HepG2 (cell line): ENCODE measurements around the gene AGXT. TPM values are rescaled to one million over a fixed set of nuclear protein-coding genes. Genes with fewer than 3 reads are reported as not detected.

Source experiments
- AGO1 ChIP-seq: fragments of 200-400 bp; formaldehyde crosslinking; IDR thresholded peaks from 2 replicates; pipeline ENCODE4 v1.6.1; 2017; ENCODE audit warnings: mild to moderate bottlenecking, low read depth, low read length, moderate library complexity; ENCODE audit not compliant: poor library complexity, severe bottlenecking
- KDM2A ChIP-seq: sonication (generic); formaldehyde crosslinking; IDR thresholded peaks from 2 replicates; pipeline ENCODE4 v1.4.0; 2020; ENCODE audit warnings: low read depth, missing genetic modification reagents, borderline replicate concordance
- NKX3-1 ChIP-seq: sonication (generic); formaldehyde crosslinking; IDR thresholded peaks from 2 replicates; pipeline ENCODE4 v1.5.0; 2020; ENCODE audit warnings: missing genetic modification reagents
- PAX8 ChIP-seq: sonication (generic); formaldehyde crosslinking; IDR thresholded peaks from 2 replicates; pipeline ENCODE4 v1.8.0; 2022; ENCODE audit warnings: mild to moderate bottlenecking, missing genetic modification reagents, borderline replicate concordance
- PREB ChIP-seq: sonication (generic); formaldehyde crosslinking; IDR thresholded peaks from 2 replicates; pipeline ENCODE4 v1.4.0; 2020; ENCODE audit warnings: missing genetic modification reagents
- RBM39 ChIP-seq: fragments of 200-400 bp; formaldehyde crosslinking; IDR thresholded peaks from one replicate; pipeline ENCODE4 v1.6.1; 2018; ENCODE audit warnings: antibody characterized with exemption, mild to moderate bottlenecking, low read depth, low read length; ENCODE audit not compliant: poor library complexity, severe bottlenecking
- SSRP1 ChIP-seq: IDR thresholded peaks from 2 replicates; pipeline ENCODE4 v1.6.1; 2016; ENCODE audit warnings: control low read depth
- USF2 ChIP-seq, 2 experiments: sonication (generic) in 1 of 2; formaldehyde crosslinking in 1 of 2; IDR thresholded peaks; 2 replicates each; pipeline versions ENCODE4 v1.5.1 to v1.6.1; 2011 to 2020; ENCODE audit warnings: borderline replicate concordance in 1 of 2, low read depth in 1 of 2, low read length in 1 of 2, mild to moderate bottlenecking in 1 of 2, missing genetic modification reagents in 1 of 2, moderate library complexity in 1 of 2
- ZBTB7A ChIP-seq: sonication (generic); formaldehyde crosslinking; IDR thresholded peaks from 2 replicates; pipeline ENCODE4 v1.8.0; 2022; ENCODE audit warnings: mild to moderate bottlenecking, missing genetic modification reagents
- ZEB1 ChIP-seq: IDR thresholded peaks from 2 replicates; pipeline ENCODE4 v1.6.1; 2012; ENCODE audit warnings: mild to moderate bottlenecking, low read depth, inconsistent platforms; ENCODE audit not compliant: insufficient replicate concordance
- ZFP62 ChIP-seq: sonication (generic); formaldehyde crosslinking; IDR thresholded peaks from 2 replicates; pipeline ENCODE4 v1.4.0; 2020; ENCODE audit warnings: missing genetic modification reagents
- ZMYM4 ChIP-seq: sonication (generic); formaldehyde crosslinking; IDR thresholded peaks from 2 replicates; pipeline ENCODE4 v1.8.1; 2023; ENCODE audit warnings: mild to moderate bottlenecking, missing genetic modification reagents
- ZNF136 ChIP-seq: sonication (generic); formaldehyde crosslinking; IDR thresholded peaks from 2 replicates; pipeline ENCODE4 v1.8.1; 2022; ENCODE audit warnings: low read depth, mild to moderate bottlenecking, moderate library complexity, missing genetic modification reagents
- ZNF263 ChIP-seq: sonication (generic); formaldehyde crosslinking; IDR thresholded peaks from 2 replicates; pipeline ENCODE4 v1.4.0; 2020; ENCODE audit warnings: missing genetic modification reagents
- ZNF468 ChIP-seq: sonication (generic); formaldehyde crosslinking; IDR thresholded peaks from 2 replicates; pipeline ENCODE4 v1.8.0; 2022; ENCODE audit warnings: mild to moderate bottlenecking, moderate library complexity, missing genetic modification reagents
- ZNF572 ChIP-seq: sonication (generic); formaldehyde crosslinking; IDR thresholded peaks from 2 replicates; pipeline ENCODE4 v1.5.1; 2020; ENCODE audit warnings: mild to moderate bottlenecking, missing genetic modification reagents
- ZNF589 ChIP-seq: sonication (generic); formaldehyde crosslinking; conservative IDR thresholded peaks from 2 replicates; pipeline ENCODE4 v1.8.0; 2022; ENCODE audit warnings: mild to moderate bottlenecking, moderate library complexity, missing genetic modification reagents
- ZNF713 ChIP-seq: sonication (generic); formaldehyde crosslinking; IDR thresholded peaks from 2 replicates; pipeline ENCODE4 v1.4.0; 2020; ENCODE audit warnings: mild to moderate bottlenecking, missing genetic modification reagents
- ZNF83 ChIP-seq: sonication (generic); formaldehyde crosslinking; IDR thresholded peaks from 2 replicates; pipeline ENCODE4 v1.4.0; 2020; ENCODE audit warnings: missing genetic modification reagents, mild to moderate bottlenecking, borderline replicate concordance
- polyA plus RNA-seq, 8 experiments: library from polyadenylated mRNA; depleted of rRNA in 3 of 8; stranded (reverse) in 7 of 8; unstranded in 1 of 8; fragments of >200 nt; fragmentation: Illumina TruSeq in 4 of 8; extraction: Trizol in 4 of 8; gene quantifications; 2 replicates each; pipeline versions ENCODE4 v1.2.1 to v1.2.3, GENCODE V29; 2011 to 2016; ENCODE audit warnings: low read depth in 4 of 8, missing spikeins in 1 of 8, mixed read lengths in 1 of 8; ENCODE audit not compliant: insufficient read depth in 1 of 8
- total RNA-seq, 5 experiments: library from RNA; depleted of rRNA; stranded (reverse); fragments of >200 nt; fragmentation: Illumina TruSeq; extraction: Trizol; gene quantifications; 2 replicates each; pipeline ENCODE4 v1.2.3, GENCODE V29; 2016; ENCODE audit warnings: low read depth in 1 of 5
- TF ChIP-seq, protein P1 (sequence below): sonication (generic); formaldehyde crosslinking; IDR thresholded peaks from 2 replicates; pipeline ENCODE4 v1.8.1; 2023; ENCODE audit warnings: mild to moderate bottlenecking, missing genetic modification reagents
- TF ChIP-seq, protein P2 (sequence below): sonication (generic); formaldehyde crosslinking; IDR thresholded peaks from 2 replicates; pipeline ENCODE4 v1.8.0; 2022; ENCODE audit warnings: mild to moderate bottlenecking, missing genetic modification reagents

AGXT gene
- total and polyA plus RNA-seq, 2 of the 13 experiments (the other 11 are each of a cell fraction or from before 2014, with no cell fraction given) = 41.9 to 96.1 TPM

DNA sequence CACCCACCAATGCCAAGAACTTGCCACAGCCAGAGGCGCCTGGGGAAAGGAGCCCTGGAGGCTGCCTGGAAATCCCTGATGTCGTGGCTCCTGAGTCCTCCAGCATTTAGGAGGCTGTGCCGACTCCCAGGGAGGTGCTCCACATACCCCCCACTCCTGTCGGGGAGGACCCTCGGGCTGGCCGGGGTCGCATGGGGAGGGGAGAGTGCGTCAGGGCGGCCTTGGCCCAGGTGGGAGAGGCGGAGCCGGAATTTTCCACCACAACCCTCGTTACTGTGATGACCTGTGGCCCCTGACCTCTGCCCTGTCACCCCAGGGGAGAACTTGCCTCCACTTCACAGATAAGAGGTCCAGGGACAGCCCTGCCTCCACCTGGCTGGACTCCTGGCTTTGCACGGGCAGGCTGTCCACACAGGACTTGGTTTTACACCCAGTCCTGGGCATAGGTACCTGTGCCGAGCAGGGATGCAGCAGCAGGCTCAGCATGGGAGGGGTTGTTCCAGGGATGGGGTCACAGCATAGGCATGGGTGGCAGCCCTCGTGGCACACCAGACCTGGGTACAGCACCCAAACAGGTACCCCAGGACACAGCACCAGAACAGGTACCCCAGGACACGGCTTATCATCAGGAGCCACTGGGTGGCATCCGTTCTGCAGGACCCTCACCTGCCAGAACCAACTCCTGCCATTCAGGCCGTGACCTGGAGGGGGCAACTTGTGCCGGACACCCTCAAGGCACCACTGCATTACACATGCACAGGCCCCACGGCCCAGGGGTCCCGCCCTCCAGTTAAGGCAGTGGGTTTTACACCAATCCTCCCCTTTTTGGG is 12.3 kb upstream of the AGXT start (continued):
- no peak for TF ChIP-seq USF2 (IDR thresholded peaks at IDR 0.05; ENCODE audit: low read depth, low read length)
- TF ChIP-seq USF2 (CRISPR knock-in tag; IDR thresholded peaks at IDR 0.05; ENCODE audit: borderline replicate concordance) = no peak
- no peak for TF ChIP-seq ZNF83
- TF ChIP-seq ZNF263 = peak; percentile 90
- peak; percentile 30; the same call in 1 of the 2 replicates for TF ChIP-seq ZNF572 (CRISPR knock-in tag)
- peak; percentile 79; the same call in 1 of the 2 replicates for TF ChIP-seq ZBTB7A (CRISPR knock-in tag)
- TF ChIP-seq, protein P1, sequence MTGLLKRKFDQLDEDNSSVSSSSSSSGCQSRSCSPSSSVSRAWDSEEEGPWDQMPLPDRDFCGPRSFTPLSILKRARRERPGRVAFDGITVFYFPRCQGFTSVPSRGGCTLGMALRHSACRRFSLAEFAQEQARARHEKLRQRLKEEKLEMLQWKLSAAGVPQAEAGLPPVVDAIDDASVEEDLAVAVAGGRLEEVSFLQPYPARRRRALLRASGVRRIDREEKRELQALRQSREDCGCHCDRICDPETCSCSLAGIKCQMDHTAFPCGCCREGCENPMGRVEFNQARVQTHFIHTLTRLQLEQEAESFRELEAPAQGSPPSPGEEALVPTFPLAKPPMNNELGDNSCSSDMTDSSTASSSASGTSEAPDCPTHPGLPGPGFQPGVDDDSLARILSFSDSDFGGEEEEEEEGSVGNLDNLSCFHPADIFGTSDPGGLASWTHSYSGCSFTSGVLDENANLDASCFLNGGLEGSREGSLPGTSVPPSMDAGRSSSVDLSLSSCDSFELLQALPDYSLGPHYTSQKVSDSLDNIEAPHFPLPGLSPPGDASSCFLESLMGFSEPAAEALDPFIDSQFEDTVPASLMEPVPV (CRISPR knock-in tag) = no peak
- TF ChIP-seq PREB (CRISPR knock-in tag) = no peak
- TF ChIP-seq ZNF468 (CRISPR knock-in tag) = 0 out of 2 replicates have a peak, but pooled peaks have one; percentile 92
- 0 out of 2 replicates have a peak, but pooled peaks have one; percentile 60 for TF ChIP-seq NKX3-1
- TF ChIP-seq ZEB1 = peak; percentile 19
- peak; percentile 66; the same call in 1 of the 2 replicates for TF ChIP-seq KDM2A (CRISPR knock-in tag)
- no peak; the same call in 1 of the 2 replicates for TF ChIP-seq SSRP1 (CRISPR knock-in tag)
- no peak for TF ChIP-seq ZNF136 (CRISPR knock-in tag)
- no peak for TF ChIP-seq ZNF713
- no peak for TF ChIP-seq AGO1
- TF ChIP-seq RBM39 = no peak
- peak; percentile 66; the same call in 1 of the 2 replicates for TF ChIP-seq ZNF589 (CRISPR knock-in tag)
- TF ChIP-seq, protein P2, sequence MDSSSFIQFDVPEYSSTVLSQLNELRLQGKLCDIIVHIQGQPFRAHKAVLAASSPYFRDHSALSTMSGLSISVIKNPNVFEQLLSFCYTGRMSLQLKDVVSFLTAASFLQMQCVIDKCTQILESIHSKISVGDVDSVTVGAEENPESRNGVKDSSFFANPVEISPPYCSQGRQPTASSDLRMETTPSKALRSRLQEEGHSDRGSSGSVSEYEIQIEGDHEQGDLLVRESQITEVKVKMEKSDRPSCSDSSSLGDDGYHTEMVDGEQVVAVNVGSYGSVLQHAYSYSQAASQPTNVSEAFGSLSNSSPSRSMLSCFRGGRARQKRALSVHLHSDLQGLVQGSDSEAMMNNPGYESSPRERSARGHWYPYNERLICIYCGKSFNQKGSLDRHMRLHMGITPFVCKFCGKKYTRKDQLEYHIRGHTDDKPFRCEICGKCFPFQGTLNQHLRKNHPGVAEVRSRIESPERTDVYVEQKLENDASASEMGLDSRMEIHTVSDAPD (CRISPR knock-in tag) = peak; percentile 57; the same call in 1 of the 2 replicates
- TF ChIP-seq ZMYM4 (CRISPR knock-in tag) = peak; percentile 6; the same call in 1 of the 2 replicates
- no peak for TF ChIP-seq ZFP62
- TF ChIP-seq PAX8 = peak; percentile 52; the same call in 1 of the 2 replicates
